Jurkat, Clone E6-1 (cell line): Measurements from ENCODE around the gene POM121C. TPM values are rescaled to one million over a fixed set of nuclear protein-coding genes. Genes with fewer than 3 reads are reported as not detected.
"Not testable (repeated sequence)": the region's sequence is repeated elsewhere in the genome, so short reads cannot be mapped to it uniquely, and the experiment has no call there.

ENCODE experiments used
- DNase-seq: peaks from one replicate; pipeline ENCODE4 v3.0.0-alpha.2; 2011; ENCODE audit warnings: low read depth, low spot score
- H3K4me3 ChIP-seq: 2 replicates; pipeline ENCODE4 v1.5.1; 2011; ENCODE audit warnings: mild to moderate bottlenecking, low read length, control low read depth, moderate library complexity
- polyA plus RNA-seq: library from polyadenylated mRNA; unstranded; fragments of >200 nt; gene quantifications from one replicate; pipeline ENCODE4 v1.2.1, GENCODE V29; 2012; ENCODE audit warnings: missing spikeins; ENCODE audit not compliant: insufficient read length, insufficient read depth

POM121C gene
- 43.9 TPM for polyA plus RNA-seq

- peak within 1 kb of the TSS; percentile 67 for H3K4me3 ChIP-seq
- DNase-seq, result peak; percentile 87
Observed at GRCh38 chr7:75485979-75486643, at the start of gene POM121C. Gene POM121C (minus strand): TSS chr7:75486299. CDS start chr7:75441496, 44,803 bp downstream.

- H3K4me3 ChIP-seq, result no peak overlapping the region
- DNase-seq, result no peak
Observed at GRCh38 chr7:75534727-75535307, 48.7 kb upstream of the POM121C start.

- H3K4me3 ChIP-seq, result no peak overlapping the region
- no peak for DNase-seq
Observed at GRCh38 chr7:75533926-75534325, 47.8 kb upstream of the POM121C start.

GRCh38 chr7:75532639-75533038, 46.5 kb upstream of the POM121C start:
- no peak for DNase-seq
- H3K4me3 ChIP-seq, result no peak overlapping the region

DNA sequence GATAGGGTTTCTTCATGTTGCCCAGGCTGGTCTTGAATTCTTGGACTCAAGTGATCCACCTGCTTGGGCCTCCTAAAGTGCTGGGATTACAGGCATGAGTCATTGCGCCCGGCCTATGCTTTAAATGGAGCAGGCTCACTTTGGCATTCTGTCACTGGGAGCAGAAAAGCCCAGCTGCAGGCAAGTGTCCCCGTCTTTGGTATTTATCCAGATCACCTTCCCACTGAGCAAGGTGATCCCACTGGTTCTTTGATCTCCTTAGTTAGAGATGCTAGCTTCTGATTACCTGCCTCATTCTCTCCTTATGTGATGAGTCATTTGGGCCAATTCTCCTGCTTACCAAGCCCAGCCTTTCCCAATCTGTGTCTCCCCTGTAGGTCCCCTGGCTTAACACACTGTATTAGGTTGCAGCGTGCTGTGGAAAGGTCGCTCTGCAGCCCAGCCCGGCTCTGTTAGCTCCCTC, 45.3 kb upstream of the POM121C start:
- no peak overlapping the region for H3K4me3 ChIP-seq
- DNase-seq, result no peak

DNA sequence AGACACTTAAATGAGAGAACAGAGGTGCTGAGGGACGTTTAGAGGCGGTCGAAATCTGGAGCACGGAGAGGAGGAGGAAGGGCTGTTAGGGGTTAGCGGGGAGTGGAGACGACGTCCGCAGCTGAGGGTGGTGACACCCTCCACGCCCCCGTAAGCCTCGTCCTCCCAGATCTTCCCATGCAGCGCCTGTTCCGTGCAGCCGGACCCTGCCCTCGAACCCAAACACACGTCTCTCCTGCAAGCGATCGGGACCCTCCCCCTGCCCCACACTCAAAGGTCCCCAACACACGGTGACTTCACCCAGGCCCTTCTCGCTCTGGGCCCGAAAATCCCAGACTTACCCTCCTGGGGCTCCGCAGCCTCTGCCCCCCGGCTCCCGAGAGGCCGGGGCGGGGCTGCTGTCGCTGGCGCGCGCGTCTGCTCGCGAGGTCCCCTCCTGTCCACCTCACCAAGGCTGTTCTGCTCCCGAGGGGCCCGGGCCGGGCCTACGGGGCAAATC, 41.2 kb upstream of the POM121C start:
- H3K4me3 ChIP-seq, result peak overlapping the region; percentile 75
- DNase-seq, result not testable (repeated sequence)

GRCh38 chr7:75521727-75522126, 35.6 kb upstream of the POM121C start:
- H3K4me3 ChIP-seq, DNase-seq: not testable (repeated sequence)

DNA sequence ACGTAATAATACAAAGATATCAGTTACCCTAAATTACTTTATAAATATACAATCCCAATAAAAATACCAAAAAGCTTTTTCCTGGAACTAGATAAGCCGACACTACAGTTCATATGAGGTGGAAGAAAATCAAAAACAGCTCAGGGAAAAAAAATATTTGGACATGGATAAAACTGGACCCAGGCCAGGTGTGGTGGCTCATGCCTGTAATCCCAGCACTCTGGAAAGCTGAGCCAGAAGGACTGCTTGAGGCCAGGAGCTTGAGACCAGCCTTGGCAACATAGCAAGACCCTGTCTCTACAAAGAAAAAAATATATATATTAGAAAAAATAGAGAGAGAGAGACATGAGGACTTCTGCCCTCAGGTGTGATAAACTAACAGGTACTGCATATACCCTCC, 32.7 kb upstream of the POM121C start:
- not testable (repeated sequence) for DNase-seq

GRCh38 chr7:75509033-75509432, 22.9 kb upstream of the POM121C start:
- DNase-seq, result not testable (repeated sequence)

More for the DNA sequence above, 32.7 kb upstream of the POM121C start:
- H3K4me3 ChIP-seq, result not testable (repeated sequence)

DNA sequence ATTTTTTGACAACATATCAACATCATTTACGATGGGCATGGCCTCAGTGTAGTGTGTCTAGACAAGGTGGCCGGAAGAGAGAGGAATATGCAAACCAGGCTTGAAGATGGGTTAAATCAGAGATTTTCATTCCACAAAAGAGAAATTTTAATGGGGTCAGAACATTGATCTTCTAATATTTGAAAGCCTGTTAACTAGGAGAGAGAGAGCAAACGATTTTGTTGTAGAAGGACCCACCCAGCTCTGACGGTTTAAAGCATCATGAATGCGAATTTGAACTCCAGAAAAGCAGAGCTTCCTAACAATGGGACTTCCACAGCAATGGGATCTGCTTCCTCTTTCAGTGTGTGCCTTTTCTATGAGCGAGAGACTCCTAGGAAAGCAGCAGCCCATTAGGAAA, 5.9 kb upstream of the POM121C start, which contains the start of gene SPDYE5:
Gene SPDYE5, plus strand, starts transcription at position 301 of the 400 bp plus-strand sequence. CDS start 1,728 bp downstream, outside the sequence.
- DNase-seq, H3K4me3 ChIP-seq: not testable (repeated sequence)

More at GRCh38 chr7:75509033-75509432, 22.9 kb upstream of the POM121C start:
- H3K4me3 ChIP-seq, result not testable (repeated sequence)

DNA sequence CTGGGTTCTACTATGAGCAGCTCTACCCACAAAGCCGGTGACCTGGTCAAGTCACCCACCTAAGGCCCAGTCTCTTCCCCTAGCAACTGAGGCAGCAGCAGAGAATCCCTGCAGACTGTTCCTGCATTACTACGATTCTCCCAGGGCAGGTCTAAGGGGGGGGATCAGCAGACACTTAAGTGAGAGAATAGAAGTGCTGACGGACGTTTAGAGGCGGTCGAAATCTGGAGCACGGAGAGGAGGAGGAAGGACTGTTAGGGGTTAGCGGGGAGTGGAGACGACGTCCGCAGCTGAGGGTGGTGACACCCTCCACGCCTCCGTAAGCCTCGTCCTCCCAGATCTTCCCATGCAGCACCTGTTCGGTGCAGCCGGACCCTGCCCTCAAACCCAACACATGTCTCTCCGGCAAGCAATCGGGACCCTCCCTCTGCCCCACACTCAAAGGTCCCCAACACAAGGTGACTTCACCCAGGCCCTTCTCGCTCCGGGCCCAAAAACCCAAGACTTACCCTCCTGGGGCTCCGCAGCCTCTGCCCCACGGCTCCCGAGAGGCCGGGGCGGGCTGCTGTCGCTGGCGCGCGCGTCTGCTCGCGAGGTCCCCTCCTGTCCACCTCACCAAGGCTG, 632 bp downstream of the POM121C start:
- DNase-seq, result not testable (repeated sequence)
- peak overlapping the region; percentile 67 for H3K4me3 ChIP-seq

- not testable (repeated sequence) for H3K4me3 ChIP-seq, DNase-seq
Observed at GRCh38 chr7:75480313-75480712, 5.8 kb downstream of the POM121C start.

DNA sequence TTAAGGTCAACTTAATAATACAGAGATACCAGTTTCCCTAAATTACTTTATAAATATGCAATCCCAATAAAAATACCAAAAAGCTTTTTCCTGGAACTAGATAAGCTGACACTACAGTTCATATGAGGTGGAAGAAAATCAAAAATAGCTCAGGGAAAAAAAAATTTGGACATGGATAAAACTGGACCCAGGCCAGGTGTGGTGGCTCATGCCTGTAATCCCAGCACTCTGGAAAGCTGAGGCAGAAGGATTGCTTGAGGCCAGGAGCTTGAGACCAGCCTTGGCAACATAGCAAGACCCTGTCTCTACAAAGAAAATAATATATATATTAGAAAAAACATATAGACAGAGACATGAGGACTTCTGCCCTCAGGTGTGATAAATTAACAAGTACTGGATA, 8.6 kb downstream of the POM121C start:
- not testable (repeated sequence) for H3K4me3 ChIP-seq, DNase-seq

DNA sequence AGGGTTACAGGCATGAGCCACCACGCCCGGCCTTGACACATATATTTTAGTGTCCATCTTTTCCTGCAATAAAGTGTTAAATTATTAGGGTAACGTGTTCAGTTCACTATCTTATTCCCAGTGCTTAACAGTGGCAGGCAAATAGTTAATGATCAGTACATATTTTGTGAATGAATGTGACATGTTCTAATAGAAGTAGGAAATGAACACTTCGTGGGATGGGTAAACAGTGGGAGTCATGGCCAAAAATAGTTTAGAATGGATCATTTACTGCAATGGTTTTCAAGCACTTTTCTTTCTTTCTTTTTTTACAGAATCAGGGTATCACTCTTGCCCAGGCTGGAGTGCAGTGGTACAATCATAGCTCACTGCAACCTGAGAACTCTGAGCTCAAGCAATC, 15.9 kb downstream of the POM121C start:
- H3K4me3 ChIP-seq, DNase-seq: not testable (repeated sequence)

- H3K4me3 ChIP-seq, DNase-seq: not testable (repeated sequence)
Observed at GRCh38 chr7:75460541-75460940, 25.6 kb downstream of the POM121C start.

DNA sequence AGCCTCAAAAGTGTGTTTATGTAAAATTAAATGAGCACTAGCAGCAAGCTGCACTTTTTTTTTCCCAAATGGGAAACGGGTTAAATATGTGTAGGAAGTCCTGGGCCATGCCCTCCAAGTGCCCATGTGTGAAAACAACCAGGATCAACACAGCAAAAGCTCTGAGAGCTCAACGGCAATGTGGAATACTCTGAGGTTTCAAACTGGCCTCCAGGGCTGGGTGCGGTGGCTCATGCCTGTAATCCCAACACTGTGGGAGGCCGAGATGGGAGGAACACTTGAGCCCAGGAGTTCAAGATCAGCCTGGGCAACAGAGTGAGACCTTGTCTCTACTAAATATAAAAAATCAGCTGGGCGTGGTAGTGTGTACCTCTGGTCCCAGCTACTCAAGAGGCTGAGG, 28.1 kb downstream of the POM121C start:
- not testable (repeated sequence) for DNase-seq, H3K4me3 ChIP-seq

DNA sequence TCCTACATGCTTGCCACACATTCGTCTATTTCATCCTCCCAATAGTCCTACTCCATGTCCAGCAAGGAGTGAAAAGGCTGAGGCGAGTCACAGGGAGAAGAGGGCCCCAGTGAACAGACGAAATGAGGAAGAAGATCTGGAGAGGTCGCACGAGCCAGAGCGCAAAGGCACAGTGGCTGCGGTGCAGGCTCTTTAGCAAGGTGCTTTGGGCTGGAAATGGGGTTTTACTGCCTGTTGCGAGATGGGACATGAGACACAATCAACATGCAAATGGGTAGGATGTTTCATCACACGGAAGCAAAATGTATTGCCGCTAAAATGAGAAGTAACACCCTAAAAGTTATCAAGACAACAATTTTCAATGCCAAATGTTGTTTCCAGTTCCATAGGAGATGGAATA, 29.7 kb downstream of the POM121C start:
- not testable (repeated sequence) for H3K4me3 ChIP-seq

DNA sequence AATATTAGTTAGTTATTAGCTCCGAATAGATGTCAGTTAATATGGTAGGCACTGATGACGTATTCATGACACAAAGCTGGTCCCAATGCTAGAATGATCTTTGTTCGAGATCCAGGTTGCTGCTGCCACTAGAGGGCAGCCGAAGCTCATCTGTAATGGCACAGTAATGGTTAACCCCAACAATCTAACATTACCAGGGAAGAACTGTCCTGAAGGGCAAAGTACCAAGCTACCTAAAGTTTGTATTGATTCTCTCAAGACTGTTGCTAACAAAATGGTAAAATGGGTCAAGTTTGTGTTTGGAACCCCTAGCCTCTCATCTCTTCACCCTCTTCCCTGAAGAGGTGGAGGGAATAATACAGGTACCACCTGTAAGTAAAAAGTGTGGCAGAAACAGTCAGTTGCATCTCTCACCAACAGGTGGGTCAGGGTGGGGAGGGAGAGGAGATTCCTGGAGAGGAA, 33.6 kb downstream of the POM121C start:
- H3K4me3 ChIP-seq, DNase-seq: not testable (repeated sequence)

More for the DNA sequence above, 29.7 kb downstream of the POM121C start:
- not testable (repeated sequence) for DNase-seq

- not testable (repeated sequence) for DNase-seq, H3K4me3 ChIP-seq
Observed at GRCh38 chr7:75449946-75450345, 36.2 kb downstream of the POM121C start.
